ENCODE measurements around the gene STK32C.
"Not testable (repeated sequence)": the region's sequence is repeated elsewhere in the genome, so short reads cannot be mapped to it uniquely, and the experiment has no call there.

Gene STK32C

DNA sequence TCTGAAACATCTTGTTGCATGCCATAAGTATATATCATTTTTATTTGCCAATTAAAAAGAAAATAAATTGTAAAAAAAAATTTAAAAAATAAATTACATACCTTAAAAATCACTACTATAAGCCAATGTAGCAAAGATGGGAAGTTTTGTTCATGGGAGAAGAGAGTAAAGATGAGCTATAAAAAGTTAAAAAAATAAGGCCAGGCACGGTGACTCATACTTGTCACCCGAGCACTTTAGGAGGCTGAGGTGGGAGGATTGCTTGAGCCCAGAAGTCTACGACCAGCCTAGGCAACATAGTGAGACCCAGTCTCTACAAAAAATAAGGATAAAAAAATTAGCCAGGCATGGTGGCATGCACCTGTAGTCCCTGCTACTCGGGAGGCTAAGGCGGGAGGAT lies 8.4 kb upstream of the STK32C start:
- no peak for DNase-seq

DNA sequence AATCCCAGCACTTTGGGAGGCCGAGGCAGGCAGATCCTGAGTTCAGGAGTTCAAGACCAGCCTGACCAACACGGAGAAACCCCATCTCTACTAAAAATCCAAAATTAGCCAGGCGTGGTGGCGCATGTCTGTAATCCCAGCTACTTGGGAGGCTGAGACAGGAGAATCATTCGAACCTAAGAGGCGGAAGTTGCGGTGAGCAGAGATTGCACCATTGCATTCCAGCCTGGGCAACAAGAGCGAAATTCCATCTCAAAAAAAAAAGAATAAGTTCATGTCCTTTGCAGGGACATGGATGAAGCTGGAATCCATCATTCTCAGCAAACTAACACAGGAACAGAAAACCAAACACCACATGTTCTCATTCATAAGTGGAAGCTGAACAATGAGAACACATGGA lies 7.1 kb upstream of the STK32C start:
- DNase-seq, result not testable (repeated sequence)

- DNase-seq, result no peak
Measured at GRCh38 chr10:132314336-132314735, 6.6 kb upstream of the STK32C start.

GRCh38 chr10:132313865-132314264 lies 6.1 kb upstream of the STK32C start:
- DNase-seq, result no peak

DNA sequence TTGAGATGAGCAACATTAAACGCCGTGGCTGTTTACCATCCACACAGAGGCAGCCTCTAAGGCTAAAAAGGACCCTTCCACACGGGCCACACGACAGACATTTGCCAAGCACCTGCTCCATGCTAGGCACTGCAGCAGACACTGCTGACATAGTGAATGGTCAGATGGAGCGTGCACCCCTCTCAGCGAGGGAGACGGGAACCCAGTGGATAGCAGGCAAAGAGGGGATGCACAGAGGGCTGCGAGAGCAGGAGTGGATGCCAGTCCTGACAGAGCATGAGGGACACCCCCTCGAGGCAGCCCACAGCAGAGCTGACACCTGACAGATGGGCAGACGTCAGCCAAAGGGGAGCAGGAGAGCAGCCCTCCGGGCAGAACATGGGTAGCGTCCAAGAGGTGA lies 5.6 kb upstream of the STK32C start:
- DNase-seq, result no peak

GRCh38 chr10:132311338-132311939 lies 3.7 kb upstream of the STK32C start:
- no peak for DNase-seq

GRCh38 chr10:132310701-132311337 lies 3.1 kb upstream of the STK32C start:
- no peak for DNase-seq

- DNase-seq, result no peak
Measured at GRCh38 chr10:132309879-132310591, 2.3 kb upstream of the STK32C start.

GRCh38 chr10:132309471-132309865 lies 1.7 kb upstream of the STK32C start:
- no peak for DNase-seq

DNA sequence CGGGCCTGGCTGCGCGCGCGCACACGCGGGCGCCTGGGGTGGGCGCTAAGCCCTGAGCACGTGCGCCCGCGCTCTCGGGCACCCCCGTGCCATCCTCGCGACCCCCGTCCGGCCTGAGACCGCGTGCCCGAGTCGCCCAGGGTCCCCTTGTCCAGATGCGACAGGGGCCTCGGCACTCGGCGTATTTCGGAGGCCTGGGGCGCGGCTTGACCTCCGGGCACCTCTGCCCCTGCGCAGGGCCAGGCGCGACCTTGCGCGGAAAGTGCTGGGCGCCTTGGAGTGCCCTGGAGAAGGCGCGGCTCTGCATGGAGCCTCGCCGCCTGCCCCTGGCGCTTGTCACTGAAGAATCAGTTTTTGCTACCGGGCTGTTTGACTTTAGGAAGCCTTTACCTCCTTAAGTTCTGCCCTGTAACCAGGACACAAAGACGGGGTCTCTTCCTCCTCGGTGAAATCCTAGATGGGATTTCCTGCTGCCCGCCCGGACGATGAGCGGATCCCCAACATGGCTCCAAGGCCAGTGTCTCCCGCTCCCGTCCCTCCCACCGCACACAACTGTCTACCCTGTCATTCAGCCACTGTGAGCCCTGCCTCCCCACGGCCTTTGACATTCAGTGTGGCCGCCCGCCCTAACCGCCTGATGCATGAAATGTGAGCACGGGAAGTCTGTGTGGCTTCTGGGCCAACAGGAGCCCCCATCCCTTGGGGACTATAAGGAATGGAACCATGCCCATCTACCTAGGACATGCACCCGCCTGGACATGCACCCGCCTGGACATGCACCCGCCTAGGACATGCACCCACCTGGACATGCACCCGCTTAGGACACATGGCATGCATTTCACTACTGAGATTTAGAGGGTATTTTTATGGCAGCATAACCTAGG lies 1.1 kb upstream of the STK32C start:
- DNase-seq, result no peak

DNA sequence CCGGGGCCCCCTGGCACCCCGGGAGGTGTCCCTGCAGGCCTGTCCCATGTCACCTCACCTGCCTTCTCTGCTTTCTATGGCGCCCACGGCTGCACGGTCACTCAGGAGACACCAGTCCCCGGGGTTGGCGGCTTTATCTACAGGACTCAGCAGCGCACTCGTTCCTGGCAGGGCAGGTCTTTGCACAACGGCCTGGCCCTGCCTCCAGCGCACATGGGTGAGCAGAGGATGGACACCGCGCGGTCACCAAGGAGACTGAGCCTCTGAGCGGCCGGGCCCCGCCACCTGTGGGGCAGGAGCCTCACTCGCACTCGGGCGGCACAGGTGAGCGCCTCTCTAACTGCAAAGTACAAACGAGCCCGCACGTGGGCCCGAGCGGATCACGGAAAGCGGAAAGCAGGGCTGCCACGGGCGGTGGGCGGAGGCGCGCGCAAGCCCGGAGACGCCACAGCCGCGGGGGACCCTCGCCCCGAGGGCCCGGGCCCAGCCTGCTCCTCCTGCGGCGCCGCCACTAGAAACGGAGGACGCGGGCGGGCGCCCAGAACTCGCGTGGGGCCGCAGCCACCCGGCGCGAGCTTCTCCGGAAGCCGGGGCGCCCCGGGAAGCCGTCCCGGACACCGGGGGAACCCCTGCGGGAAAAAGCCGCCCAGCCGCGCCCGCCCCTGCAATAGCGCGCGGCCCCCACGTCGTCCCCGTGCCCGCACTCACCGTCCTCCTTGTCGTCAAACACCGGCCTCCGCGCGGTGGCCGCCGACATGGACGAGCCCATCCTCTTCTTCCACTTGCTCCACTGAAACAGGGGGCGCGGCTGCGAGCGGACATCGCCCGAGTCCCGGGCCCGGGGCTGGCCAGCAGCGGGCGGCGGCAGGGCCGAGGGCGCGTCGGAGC lies 642 bp downstream of the STK32C start:
- no peak for DNase-seq

DNA sequence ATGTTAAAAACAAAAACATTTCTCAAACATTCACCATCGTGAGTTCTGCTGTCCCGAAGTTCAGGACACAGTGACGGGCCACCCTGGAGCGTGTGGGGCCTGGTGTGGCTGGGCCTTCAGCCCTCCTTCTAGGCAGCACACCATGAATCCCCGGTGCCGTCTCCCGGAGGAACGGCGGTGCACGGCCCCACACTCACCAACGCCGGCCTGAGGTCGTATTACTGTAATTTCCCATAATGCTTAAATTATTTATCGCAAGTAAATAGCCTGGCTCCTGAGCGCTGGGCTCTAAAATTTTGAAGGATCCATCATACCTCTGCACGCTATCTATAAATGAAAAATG lies 1.4 kb downstream of the STK32C start:
- no peak for DNase-seq

- DNase-seq, result no peak
Measured at GRCh38 chr10:132305654-132306342, 2.0 kb downstream of the STK32C start.

DNA sequence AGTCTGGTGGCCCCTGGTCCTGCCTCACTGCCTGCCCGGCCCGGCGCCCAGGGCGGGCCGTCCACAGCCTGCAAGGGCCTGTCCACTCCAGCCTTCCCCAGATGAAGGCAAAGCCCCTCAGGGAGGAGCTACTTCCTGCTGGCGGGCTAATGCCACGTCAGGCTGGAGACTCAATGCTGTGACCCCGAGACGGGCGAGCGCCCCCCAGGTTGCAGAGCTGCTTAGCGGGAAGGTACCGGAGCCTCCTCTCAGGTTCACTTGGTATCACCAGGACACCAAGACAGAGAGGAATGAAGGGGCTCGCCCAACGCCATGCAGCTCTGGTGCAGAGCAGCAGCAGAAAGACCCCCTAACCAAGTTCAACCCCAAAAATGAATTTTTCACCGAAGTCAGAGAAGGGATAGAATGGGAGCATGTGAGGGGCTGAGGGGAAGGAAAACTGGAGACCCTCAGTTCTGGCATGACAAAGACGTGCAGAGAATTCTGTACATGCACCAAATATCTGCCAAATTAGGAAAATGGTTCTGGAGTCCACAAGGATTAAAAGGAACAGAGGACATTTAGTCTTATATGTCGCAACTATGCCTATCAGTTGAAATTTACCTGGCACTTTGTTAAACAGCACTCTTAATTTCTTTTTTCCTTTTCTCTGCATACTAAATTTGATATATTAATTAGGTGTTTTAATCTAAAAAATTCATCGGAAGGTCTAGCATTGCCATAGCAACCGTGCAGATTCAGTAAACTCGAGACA lies 2.8 kb downstream of the STK32C start:
- DNase-seq, result no peak

DNA sequence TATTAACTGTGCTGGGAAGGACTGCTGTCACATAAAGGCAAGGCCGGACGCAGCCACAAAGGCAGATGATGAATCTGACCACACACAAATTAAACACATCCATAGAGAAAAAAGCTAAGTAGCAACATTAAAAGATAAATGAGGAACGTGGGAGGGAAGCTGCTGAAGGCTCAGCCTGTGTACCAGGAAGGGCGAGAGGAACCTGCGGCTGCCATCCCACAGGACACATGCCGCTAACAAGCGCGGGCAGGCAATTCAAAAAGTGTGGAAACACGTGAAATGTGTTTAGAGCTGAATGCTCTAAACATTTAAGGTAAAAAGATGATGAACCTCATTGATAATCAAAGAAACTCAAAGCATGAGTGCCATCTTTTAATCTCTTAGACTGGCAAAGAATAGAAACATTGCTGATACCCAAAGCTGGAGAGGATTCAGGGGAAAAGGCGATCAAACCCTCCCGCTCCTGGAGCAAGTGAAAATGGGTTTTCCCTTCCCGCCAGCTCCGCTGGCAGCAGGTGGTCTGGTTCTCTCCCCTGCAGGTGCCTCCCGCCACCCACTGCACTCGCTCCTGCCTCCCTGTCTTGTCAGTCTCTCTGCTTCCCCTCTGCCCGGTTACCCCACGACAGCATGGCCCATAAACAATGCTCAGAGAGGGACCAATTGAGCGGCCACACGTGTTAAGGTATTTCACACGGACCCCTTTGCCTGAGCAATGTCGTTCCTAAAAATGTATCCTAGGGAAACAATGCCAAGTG lies 4.2 kb downstream of the STK32C start:
- no peak for DNase-seq

DNA sequence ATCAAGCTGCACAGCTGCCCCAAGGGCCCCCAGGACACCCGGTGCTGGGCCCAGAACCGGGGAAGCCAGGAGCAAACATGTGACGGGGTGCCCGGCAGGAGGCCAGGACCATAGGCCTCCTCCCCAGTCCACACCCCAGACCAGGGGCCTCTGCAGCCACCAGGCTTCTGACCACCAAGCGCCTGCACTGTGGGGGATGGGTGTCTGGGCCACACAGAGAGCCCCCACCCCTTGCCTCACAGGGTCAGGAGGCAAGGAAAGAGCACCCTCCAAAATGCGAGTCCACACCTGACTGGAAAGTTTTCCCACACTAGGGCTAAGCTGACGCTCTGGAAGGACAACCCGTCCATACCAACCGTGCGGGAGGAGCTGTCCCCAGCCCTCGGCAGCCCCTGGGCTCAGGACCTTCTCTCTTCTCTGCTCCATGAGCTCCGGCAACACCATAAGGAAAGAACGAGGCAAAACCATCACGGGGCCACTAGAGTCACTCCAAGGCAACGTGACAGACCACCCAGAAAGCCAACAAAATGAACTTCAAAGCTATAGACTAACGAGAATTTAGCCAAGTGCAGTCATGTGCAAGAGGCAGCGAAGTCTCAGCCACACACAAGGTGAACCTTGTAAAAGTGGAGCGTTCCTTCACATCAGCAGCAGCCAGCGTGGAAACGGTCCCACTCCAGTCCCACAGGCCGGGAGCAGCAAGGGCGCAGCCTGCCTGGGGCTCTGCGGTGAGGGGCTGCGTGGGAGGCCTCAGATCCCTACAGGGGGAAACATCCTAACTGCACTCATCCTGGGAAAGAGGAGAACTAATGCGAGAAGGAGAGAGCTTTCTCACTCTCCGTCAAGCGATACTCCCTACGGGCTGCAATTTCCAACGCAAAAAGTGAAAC lies 5.1 kb downstream of the STK32C start:
- no peak for DNase-seq

GRCh38 chr10:132301371-132302330 lies 6.1 kb downstream of the STK32C start:
- no peak for DNase-seq

DNA sequence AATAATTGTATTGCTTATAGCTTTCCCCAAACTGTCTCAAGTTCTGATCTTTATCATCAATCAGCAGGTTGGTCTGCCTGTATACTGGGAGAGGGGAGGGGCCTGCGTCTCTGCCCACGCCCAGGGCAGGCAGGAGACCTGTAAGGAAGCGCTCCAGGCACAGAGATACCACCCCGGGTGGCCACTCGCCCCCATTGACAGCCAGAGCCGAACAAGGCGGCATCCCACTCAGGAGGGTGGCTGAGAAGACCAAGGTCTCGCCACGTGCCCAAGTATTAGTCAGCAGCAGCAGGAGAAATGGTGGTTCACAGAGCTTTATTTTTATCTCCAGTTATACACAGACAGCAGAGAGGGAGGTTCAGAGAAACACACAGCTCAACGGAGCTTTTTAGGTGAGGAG lies 7.2 kb downstream of the STK32C start:
- no peak for DNase-seq

Data from stimulated activated CD4-positive, alpha-beta T cell treated with anti-CD3 and anti-CD28 coated beads, Interleukin-2, amount 100 ng/mL, for 48 hours (primary cell).